ENCODE data around the gene LMNTD1.
"Not testable (repeated sequence)": the region's sequence is repeated elsewhere in the genome, so short reads cannot be mapped to it uniquely, and the experiment has no call there.

Gene LMNTD1, protein sequence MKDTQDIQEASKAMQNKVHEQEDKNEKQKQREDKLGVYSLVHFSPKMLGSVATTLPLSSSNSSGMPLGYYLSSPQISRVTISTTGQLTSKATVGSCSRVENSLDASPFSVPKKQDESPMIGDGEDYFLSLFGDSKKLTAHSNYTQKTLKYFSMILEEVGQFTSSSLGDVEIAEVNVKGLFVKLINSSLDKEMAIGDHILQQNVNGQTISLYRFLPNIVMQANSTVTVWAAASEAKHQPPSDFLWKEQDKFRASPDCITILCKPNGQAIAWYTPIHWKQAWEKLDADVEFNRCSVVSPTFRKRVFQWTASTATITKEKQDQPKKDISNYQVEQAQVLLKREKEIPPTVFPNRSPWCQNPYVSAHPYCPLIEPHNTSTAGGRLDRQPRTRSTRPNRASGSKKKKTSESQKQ

GRCh38 chr12:25553098-25553497 is at the start of gene LMNTD1:
Gene LMNTD1 (minus strand): TSS chr12:25553283. CDS start chr12:25552959, 324 bp downstream.
- no peak for DNase-seq

DNA sequence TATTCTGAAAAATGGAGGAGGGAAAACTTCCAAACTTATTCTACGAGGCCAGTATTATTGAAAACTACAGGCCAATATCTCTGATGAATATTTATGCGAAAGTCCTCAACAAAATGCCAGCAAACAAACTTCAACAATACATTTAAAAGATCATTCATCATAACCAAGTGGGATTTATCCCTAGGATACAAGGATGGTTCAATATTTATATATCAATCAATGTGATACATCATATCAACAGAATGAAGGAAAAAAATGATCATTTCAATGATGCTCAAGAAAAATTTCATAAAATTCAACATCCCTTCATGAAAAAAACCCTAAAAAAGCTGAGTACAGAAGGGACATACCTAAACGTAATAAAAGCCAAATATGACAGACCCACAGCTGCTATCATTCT is 45.9 kb upstream of the LMNTD1 start:
- DNase-seq, result no peak

- not testable (repeated sequence) for DNase-seq
Observed at GRCh38 chr12:25595496-25595895, 42.4 kb upstream of the LMNTD1 start.

DNA sequence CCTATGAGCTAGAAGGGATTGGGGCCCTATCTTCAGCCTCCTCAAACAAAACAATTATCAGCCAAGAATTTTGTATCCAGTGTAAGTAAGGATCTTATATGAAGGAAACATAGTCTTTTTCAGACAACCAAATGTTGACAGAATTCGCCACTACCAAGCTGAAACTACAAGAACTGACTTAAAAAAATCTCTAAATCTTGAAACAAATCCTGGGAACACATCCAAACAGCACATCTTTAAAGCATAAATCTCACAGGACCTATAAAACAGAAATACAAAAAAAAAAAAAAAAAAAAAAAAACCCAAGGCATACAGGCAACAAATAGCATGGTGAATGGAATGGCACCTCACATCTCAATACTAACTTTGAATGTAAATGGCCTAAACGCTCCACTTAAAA is 41.3 kb upstream of the LMNTD1 start:
- DNase-seq, result no peak

DNA sequence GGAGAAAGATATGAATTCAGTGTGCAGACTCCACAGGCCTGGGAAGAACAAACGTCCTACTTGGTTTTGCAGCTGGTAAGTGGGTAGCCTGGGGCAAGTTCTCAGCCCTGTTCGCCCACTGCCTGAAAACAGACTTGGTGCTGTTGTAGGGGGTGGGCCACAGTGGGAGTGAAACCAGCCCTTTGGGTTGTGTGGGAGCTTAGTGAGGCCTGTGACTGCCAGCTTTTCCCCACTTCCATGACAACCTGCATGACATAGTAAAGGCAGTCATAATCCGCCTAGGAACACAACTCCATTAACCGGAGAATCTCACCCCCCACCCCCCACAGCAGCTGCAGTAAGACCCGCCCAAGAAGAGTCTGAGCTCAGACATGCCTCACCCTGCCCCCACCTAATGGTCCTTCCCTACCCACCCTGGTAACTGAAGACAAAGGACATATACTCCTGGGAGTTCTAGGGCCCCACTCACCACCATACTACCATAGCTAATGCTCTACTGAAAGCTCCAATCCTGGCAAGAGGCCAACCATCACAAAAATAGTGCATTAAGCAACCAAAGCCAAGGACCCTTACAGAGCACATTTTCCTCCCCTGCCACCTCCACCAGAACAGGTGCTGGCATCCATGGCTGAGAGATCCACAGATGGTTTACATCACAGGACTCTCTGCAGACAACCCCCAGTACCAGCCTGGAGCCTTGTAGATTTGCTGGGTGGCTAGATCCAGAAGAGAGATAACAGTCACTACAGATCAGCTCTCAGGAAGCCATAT is 39.8 kb upstream of the LMNTD1 start:
- no peak for DNase-seq

DNA sequence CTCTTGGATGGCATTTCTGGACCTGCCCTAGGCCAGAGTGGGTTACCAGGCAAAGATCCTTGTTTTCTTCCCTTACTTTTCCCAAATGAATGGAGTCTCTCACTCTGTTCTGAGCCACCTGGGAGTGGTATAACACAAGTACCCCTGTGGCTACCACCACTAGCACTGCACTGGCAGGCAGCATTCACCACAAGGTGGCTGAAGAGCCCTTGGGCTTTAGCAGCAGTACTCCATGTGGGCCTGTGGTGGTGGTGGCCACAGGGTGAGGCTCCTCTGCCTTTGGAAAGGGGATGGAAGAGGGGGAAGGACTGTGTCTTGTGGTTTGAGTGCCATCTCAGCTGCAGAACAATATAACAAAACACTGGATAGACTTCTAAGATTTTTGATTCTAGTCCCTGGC is 38.1 kb upstream of the LMNTD1 start:
- no peak for DNase-seq

- DNase-seq, result no peak
Observed at GRCh38 chr12:25590011-25590721, 37.1 kb upstream of the LMNTD1 start.

DNA sequence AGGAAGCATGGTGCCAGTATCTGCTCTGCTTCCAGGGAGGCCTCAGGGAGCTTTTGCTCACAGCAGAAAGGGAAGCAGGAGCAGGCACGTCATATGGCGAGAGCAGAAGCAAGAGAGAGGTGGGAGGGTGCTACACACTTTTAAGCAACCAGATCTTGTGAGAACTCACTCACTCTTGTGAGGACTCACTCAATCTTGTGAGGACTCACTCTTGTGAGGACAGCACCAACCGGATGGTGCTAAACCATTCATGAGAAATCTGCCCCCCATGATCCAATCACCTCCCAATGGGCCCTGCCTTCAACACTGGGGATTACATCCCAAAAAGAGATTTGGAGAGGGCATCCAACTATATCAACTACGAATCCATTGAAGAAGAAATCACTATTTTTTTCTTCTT is 34.3 kb upstream of the LMNTD1 start:
- no peak for DNase-seq

DNA sequence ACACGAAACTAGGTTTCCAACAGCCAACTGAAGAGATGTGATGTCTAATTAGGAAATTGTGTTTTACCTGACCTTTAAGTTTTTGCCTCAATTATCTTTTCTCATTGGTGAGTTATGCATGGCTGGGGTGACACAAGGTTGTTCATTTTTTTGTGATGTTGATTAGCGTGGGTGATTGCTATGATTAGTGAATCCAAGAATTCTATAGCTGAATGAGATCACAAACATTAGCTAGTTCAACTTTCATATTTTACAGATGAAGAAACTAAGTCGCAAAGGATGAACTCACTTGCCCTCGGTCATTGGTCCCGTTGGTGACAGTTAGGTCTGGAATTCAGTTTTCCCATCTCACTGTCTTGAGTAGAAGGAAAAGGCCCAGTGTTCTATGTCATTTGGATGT is 32.6 kb upstream of the LMNTD1 start:
- DNase-seq, result no peak

DNA sequence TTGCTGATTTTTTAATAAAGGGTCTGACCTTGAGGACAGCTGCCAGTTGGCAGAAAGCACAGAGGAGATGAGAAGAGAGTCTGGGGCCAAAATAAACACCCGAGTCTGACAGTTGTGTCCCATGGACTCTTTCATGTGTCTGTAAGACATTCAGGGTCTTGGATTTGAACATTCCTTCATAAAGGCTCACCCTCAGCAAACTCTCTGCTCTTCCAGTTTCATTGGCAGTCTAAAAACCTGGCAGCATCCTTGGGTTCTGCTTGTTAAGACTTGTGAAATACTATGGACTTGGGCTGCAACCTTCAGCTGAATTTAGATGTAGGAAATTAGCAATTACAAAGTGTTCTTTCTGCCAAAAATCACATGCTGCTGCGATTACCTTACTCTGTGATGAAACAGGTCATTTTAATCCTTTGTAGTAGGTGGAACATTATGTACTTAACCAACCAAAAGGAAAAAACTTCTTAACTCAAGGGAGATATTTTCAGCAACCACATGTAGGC is 32.0 kb upstream of the LMNTD1 start:
- DNase-seq, result peak in 9 of 56 donors; percentile 2 to 55 (median 24)

DNA sequence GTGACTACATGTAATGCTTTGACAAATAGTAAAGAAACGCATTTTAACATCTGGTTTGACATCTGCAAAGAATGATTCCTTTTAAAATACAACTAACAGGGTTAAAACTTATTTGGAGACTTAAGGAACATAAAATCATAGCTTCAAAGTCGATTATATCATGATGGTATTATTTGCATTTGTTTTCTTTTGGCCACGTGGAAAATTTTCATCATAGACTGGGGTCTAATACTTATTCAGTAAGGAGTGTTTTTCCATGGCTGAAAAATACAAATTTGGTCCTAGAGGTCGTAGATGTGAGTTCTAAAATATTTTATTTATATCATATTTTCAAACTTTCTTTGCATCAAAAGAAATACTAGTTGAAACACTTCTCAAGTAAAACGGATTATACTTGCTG is 31.5 kb upstream of the LMNTD1 start:
- no peak for DNase-seq

DNA sequence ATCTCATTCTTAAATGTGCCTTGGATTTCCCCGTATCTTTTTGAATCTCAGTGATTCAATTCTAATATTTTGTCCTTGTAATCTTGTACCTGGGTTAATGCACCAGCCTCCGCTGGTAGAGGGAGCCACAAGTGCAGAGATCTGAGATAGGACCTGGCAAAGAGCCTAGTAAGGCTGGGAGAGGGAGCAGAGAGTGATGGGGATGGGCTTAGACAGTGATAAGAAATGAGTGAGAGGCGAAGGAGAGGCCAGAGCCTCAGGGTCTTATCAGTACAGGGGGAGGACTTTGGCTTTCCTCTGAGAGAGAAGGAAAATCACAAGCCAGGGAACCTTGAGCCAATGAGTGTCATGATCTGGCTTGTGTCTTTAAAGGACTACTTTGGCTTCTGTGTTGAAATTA is 30.5 kb upstream of the LMNTD1 start:
- peak in 4 of 56 donors; percentile 6 to 18 (median 14) for DNase-seq

- DNase-seq, result no peak
Observed at GRCh38 chr12:25581067-25581466, 28.0 kb upstream of the LMNTD1 start.

GRCh38 chr12:25578411-25579143 is 25.5 kb upstream of the LMNTD1 start:
- no peak for DNase-seq

DNA sequence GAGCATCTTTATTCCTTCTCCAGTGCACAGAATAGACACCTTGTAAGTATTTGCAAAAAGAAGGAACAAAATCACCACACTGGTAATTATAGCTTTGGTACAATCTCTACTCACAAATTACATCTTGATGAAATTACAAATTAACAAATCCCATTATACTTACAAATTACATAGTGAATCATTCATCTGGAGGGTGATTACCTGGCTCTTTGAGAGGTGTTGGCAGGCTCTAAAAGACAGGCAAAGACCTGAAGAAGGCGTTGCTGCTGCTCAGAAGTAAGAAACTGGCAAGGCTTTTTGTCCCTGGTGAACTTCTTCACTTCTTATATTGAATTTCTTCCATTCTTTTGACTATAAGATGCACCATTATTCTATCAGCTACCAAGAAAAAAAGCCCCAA is 21.7 kb upstream of the LMNTD1 start:
- no peak for DNase-seq

DNA sequence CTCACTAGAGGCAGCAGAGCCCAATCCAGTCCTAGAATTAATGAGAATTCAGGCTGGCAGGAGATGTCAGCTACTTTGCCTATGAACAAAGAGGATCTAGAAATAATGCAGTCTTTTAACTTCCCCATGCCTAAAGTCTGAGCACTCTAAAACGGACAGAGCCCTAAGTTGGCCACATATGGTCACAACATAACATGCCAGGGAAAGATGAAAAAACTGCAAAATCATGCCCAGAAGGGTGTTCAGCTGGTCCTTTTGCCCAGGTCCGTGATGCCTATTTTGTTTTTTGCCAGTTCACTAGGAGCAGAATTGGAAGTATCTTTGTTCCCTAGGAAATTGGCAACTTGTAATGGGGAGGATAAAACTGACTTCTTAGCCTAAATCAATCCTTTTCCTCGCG is 20.3 kb upstream of the LMNTD1 start:
- DNase-seq, result peak in 1 of 56 donors; percentile 14

DNA sequence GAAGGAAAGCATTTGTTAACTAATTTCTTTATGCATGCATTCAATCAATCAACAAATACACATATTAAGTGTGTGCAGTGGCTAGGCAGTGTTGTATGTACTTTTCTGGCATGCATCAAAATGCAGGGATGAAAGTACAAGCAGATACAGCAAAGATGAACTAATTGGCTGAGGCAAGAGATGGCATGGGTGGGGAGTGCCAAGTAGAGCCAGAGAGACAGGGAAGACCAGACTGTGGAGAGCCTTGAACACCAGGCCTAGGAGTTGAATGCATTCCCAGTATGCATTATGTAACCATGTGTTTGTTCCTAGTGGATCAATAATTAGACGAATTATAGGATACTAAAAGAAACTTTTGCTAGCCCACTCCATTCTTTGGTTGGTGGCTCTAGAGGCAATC is 17.3 kb upstream of the LMNTD1 start:
- DNase-seq, result no peak

DNA sequence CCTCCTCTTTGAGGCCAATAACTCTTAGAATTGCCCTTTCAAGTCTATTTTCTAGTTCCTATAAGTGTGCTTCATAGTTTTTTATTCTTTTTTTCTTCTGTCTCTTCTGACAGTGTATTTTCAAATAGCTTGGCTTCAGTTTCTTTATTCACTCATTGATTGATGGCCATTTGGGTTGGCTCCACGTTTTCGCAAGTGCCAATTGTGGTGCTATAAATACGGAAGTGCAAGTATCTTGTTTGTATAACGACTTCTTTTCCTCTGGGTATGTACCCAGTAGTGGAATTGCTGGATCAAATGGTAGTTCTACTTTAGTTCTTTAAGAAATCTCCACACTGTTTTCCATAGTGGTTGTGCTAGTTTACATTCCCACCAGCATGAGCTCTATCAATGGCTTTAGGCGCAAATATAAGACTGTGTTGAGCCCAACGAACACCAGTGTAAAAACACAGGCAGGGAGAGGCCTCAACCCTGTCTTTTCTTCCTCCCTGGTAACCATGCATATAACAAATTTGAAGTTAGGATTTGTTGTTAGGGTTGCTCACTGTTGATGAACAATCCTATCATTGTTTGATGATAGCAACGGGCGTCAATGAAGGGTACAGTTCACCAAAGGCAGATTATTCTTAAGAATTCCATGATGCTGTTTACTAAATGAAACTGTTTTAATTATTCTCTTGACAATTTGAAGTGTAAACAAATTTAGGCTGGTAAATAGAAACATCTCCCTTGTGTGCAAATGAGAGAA is 13.3 kb upstream of the LMNTD1 start:
- no peak for DNase-seq

DNA sequence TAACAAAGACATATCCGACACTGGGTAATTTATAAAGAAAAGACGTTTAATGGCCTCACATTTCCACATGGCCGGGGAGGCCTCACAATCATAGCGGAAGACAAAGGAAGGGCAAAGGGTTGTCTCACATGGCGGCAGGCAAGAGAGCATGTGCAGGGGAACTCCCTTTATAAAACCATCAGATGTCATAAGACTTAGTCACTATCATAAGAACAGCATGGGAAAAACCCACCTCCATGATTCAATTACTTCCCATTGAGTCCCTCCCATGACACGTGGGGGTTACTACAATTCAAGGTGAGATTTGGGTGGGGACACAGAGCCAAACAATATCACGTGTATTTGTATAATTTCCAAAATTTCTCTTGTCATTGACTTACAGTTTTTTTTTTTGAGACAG is 5.5 kb upstream of the LMNTD1 start:
- DNase-seq, result no peak

DNA sequence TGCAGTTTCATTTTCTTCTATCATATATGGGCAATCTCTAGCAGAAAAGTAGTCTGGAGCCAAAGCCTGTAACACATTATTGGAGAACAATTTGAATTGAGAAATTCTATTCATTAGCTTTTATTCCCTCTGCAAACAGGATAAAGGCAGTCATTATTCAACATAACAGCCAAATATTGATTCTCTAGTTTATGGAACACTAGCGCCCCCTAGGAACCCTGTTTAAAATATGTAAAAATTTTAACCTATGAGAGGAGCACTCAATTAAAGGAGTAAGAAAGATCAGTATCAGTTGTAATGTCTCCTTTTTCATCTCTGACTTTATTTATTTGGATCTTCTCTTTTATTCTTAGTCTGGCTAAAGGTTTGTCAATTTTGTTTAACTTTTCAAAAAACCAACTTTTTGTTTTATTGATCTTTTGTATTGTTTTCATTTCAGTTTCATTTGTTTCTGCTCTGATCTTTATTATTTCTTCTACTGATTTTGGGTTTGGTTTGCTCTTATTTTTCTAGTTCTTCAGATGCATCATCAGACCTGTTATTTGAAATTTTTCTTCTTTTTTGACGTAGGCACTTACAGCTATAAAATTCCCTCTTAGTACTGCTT is 4.8 kb upstream of the LMNTD1 start:
- no peak for DNase-seq
